Transverse colon (tissue), 4 donors: ENCODE results near the gene FAM170B.

ENCODE experiments used
- EP300 ChIP-seq: sonication (generic); formaldehyde crosslinking; IDR thresholded peaks from one replicate; pipeline ENCODE4 v1.6.1; 2017; ENCODE audit warnings: antibody characterized with exemption, low read depth
- POLR2AphosphoS5 ChIP-seq, 3 donors: sonication (generic); formaldehyde crosslinking; IDR thresholded peaks; one replicate each; pipeline ENCODE4 v1.6.1; 2016; ENCODE audit warnings: antibody characterized with exemption in 3 of 3
- TF ChIP-seq, protein P1 (sequence below), 5 experiments: fragments of 200-600 bp in 3 of 5; fragments of 450-650 bp in 2 of 5; sonication (generic) in 3 of 5; IDR thresholded peaks; 1 replicate in 2 of 5; 2 replicates in 3 of 5; pipeline ENCODE4 v1.5.1; 2016 to 2017; ENCODE audit warnings: antibody characterized with exemption in 5 of 5, inconsistent platforms in 3 of 5, mild to moderate bottlenecking in 2 of 5, moderate library complexity in 1 of 5

DNA sequence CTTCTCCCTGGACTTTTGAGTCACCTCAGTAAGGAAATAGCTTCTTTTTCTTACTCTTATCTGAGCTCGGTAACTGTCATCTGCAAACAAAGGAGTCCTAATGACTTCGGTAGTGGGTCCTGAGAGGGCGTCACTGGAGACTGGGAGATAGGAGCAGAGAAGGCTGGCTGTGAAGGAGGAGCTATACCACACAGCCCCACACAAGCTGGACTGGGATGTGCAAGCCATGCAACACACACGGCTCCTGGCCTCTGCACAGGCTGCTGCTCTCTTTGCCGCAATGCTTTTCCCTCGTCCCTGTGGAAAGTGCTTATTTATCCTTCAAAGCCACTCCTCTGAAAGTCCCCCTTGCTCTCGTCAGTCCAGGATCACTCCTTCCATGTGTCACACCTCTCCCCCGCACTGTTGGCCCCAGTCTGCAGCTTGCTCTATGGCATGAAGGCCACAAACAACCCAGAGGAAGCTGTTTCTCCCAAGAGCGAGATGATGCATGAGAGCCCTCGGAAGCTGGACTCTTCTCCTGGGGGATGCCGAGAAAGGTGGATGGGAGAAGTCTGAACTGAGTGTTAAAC, 39.5 kb upstream of the FAM170B start:
- TF ChIP-seq POLR2AphosphoS5 (IDR thresholded peaks at IDR 0.05) (no peak), EP300 (no peak)
- TF ChIP-seq, protein P1, sequence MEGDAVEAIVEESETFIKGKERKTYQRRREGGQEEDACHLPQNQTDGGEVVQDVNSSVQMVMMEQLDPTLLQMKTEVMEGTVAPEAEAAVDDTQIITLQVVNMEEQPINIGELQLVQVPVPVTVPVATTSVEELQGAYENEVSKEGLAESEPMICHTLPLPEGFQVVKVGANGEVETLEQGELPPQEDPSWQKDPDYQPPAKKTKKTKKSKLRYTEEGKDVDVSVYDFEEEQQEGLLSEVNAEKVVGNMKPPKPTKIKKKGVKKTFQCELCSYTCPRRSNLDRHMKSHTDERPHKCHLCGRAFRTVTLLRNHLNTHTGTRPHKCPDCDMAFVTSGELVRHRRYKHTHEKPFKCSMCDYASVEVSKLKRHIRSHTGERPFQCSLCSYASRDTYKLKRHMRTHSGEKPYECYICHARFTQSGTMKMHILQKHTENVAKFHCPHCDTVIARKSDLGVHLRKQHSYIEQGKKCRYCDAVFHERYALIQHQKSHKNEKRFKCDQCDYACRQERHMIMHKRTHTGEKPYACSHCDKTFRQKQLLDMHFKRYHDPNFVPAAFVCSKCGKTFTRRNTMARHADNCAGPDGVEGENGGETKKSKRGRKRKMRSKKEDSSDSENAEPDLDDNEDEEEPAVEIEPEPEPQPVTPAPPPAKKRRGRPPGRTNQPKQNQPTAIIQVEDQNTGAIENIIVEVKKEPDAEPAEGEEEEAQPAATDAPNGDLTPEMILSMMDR (IDR thresholded peaks at IDR 0.05) = no peak
